IMR-90 (cell line): ENCODE data around the gene TARS3.

Source experiments
- BHLHE40 ChIP-seq: fragments of 150-350 bp; IDR thresholded peaks from 2 replicates; pipeline ENCODE4 v1.6.1; 2016; ENCODE audit warnings: mild to moderate bottlenecking, low read depth, low read length
- CEBPB ChIP-seq: IDR thresholded peaks from 2 replicates; pipeline ENCODE4 v1.6.1; 2012; ENCODE audit warnings: low read depth, low read length, improper control_type of control experiment
- CTCF ChIP-seq: conservative IDR thresholded peaks from 2 replicates; pipeline ENCODE4 v1.5.1; 2012; ENCODE audit warnings: mild to moderate bottlenecking, low read depth, low read length, improper control_type of control experiment
- ELK1 ChIP-seq: fragments of 150-350 bp; IDR thresholded peaks from 2 replicates; pipeline ENCODE4 v1.6.1; 2016; ENCODE audit warnings: low read depth, mild to moderate bottlenecking, low read length, moderate library complexity, borderline replicate concordance
- FOS ChIP-seq: fragments of 150-350 bp; IDR thresholded peaks from 2 replicates; pipeline ENCODE4 v1.6.1; 2016; ENCODE audit warnings: low read depth, low read length
- MAFK ChIP-seq: IDR thresholded peaks from 2 replicates; pipeline ENCODE4 v1.6.1; 2012; ENCODE audit warnings: low read depth, low read length, improper control_type of control experiment
- MXI1 ChIP-seq: IDR thresholded peaks from 2 replicates; pipeline ENCODE4 v1.6.1; 2012; ENCODE audit warnings: low read depth, mild to moderate bottlenecking, low read length, moderate library complexity, borderline replicate concordance
- POLR2A ChIP-seq: IDR thresholded peaks from 2 replicates; pipeline ENCODE4 v1.6.1; 2012; ENCODE audit warnings: mild to moderate bottlenecking, low read depth, low read length
- RAD21 ChIP-seq: IDR thresholded peaks from 2 replicates; pipeline ENCODE4 v1.6.1; 2012; ENCODE audit warnings: low read length, improper control_type of control experiment
- RCOR1 ChIP-seq: IDR thresholded peaks from 2 replicates; pipeline ENCODE4 v1.6.1; 2012; ENCODE audit warnings: mild to moderate bottlenecking, low read length, improper control_type of control experiment; ENCODE audit not compliant: insufficient replicate concordance
- SMC3 ChIP-seq: fragments of 150-350 bp; IDR thresholded peaks from 2 replicates; pipeline ENCODE4 v1.6.1; 2016; ENCODE audit warnings: low read depth, mild to moderate bottlenecking, antibody characterized with exemption, low read length, moderate library complexity
- USF2 ChIP-seq: fragments of 150-350 bp; IDR thresholded peaks from 2 replicates; pipeline ENCODE4 v1.6.1; 2017; ENCODE audit warnings: mild to moderate bottlenecking, antibody characterized with exemption, low read length, low read depth

- TF ChIP-seq CTCF (no peak), CEBPB (no peak), POLR2A (no peak), SMC3 (no peak), MXI1 (no peak), USF2 (no peak), FOS (no peak), RCOR1 (no peak), MAFK (no peak), BHLHE40 (no peak), RAD21 (no peak), ELK1 (no peak)
Measured at GRCh38 chr15:101609742-101610610, 114.3 kb downstream of the TARS3 start.
